HepG2 (cell line): ENCODE measurements around the gene RABGAP1L. TPM values are rescaled to one million over a fixed set of nuclear protein-coding genes. Genes with fewer than 3 reads are reported as not detected.

Experiments used
- ATRX ChIP-seq: sonication (generic); formaldehyde crosslinking; IDR thresholded peaks from 2 replicates; pipeline ENCODE4 v1.4.0; 2020; ENCODE audit warnings: missing genetic modification reagents, borderline replicate concordance
- HMG20B ChIP-seq: conservative IDR thresholded peaks from 2 replicates; pipeline ENCODE4 v1.6.1; 2016; ENCODE audit warnings: missing genetic modification reagents, missing compliant biosample characterization
- LCORL ChIP-seq, 2 experiments: fragments of 450-650 bp in 1 of 2; sonication (generic) in 1 of 2; formaldehyde crosslinking in 1 of 2; IDR thresholded peaks; 2 replicates each; pipeline versions ENCODE4 v1.5.0 to v1.6.1; 2017 to 2020; ENCODE audit warnings: antibody characterized with exemption in 1 of 2, missing genetic modification reagents in 1 of 2
- MIER2 ChIP-seq: IDR thresholded peaks from 2 replicates; pipeline ENCODE4 v1.6.1; 2016; ENCODE audit warnings: missing biosample characterization, missing genetic modification reagents
- PHF5A ChIP-seq: IDR thresholded peaks from one replicate; pipeline ENCODE4 v1.6.1; 2018; ENCODE audit warnings: low read depth, missing genetic modification reagents; ENCODE audit not compliant: unreplicated experiment
- POGZ ChIP-seq: sonication (generic); formaldehyde crosslinking; IDR thresholded peaks from 2 replicates; pipeline ENCODE4 v1.4.0; 2020; ENCODE audit warnings: mild to moderate bottlenecking, missing genetic modification reagents
- SNAPC2 ChIP-seq: sonication (generic); formaldehyde crosslinking; IDR thresholded peaks from 2 replicates; pipeline ENCODE4 v1.8.1; 2022; ENCODE audit warnings: mild to moderate bottlenecking, missing genetic modification reagents
- ZNF12 ChIP-seq: sonication (generic); formaldehyde crosslinking; IDR thresholded peaks from 2 replicates; pipeline ENCODE4 v1.5.0; 2020; ENCODE audit warnings: missing genetic modification reagents
- ZNF232 ChIP-seq: sonication (generic); formaldehyde crosslinking; IDR thresholded peaks from 2 replicates; pipeline ENCODE4 v1.4.0; 2020; ENCODE audit warnings: missing genetic modification reagents, borderline replicate concordance
- polyA plus RNA-seq, 8 experiments: library from polyadenylated mRNA; depleted of rRNA in 3 of 8; stranded (reverse) in 7 of 8; unstranded in 1 of 8; fragments of >200 nt; fragmentation: Illumina TruSeq in 4 of 8; extraction: Trizol in 4 of 8; gene quantifications; 2 replicates each; pipeline versions ENCODE4 v1.2.1 to v1.2.3, GENCODE V29; 2011 to 2016; ENCODE audit warnings: low read depth in 4 of 8, missing spikeins in 1 of 8, mixed read lengths in 1 of 8; ENCODE audit not compliant: insufficient read depth in 1 of 8
- total RNA-seq, 5 experiments: library from RNA; depleted of rRNA; stranded (reverse); fragments of >200 nt; fragmentation: Illumina TruSeq; extraction: Trizol; gene quantifications; 2 replicates each; pipeline ENCODE4 v1.2.3, GENCODE V29; 2016; ENCODE audit warnings: low read depth in 1 of 5
- TF ChIP-seq, protein P1 (sequence below): sonication (generic); formaldehyde crosslinking; IDR thresholded peaks from 2 replicates; pipeline ENCODE4 v1.5.0; 2020; ENCODE audit warnings: mild to moderate bottlenecking, missing genetic modification reagents, borderline replicate concordance
- TF ChIP-seq, protein P2 (sequence below): sonication (generic); formaldehyde crosslinking; IDR thresholded peaks from 2 replicates; pipeline ENCODE4 v1.5.1; 2020; ENCODE audit warnings: missing genetic modification reagents, mild to moderate bottlenecking, borderline replicate concordance
- TF ChIP-seq, protein P3 (sequence below): sonication (generic); formaldehyde crosslinking; IDR thresholded peaks from 2 replicates; pipeline ENCODE4 v1.4.0; 2020; ENCODE audit warnings: missing genetic modification reagents, borderline replicate concordance
- TF ChIP-seq, protein P4 (sequence below): sonication (generic); formaldehyde crosslinking; IDR thresholded peaks from 2 replicates; pipeline ENCODE4 v1.4.0; 2020; ENCODE audit warnings: missing genetic modification reagents
- TF ChIP-seq, protein P5 (sequence below): sonication (generic); formaldehyde crosslinking; IDR thresholded peaks from 2 replicates; pipeline ENCODE4 v1.8.1; 2023; ENCODE audit warnings: mild to moderate bottlenecking, missing genetic modification reagents
- TF ChIP-seq, protein P6 (sequence below): IDR thresholded peaks from 2 replicates; pipeline ENCODE4 v1.6.1; 2016
- TF ChIP-seq, protein P7 (sequence below): sonication (generic); formaldehyde crosslinking; conservative IDR thresholded peaks from 2 replicates; pipeline ENCODE4 v1.5.0; 2020; ENCODE audit warnings: missing genetic modification reagents

RABGAP1L gene
- total and polyA plus RNA-seq, 2 of the 13 experiments (the other 11 are each of a cell fraction or from before 2014, with no cell fraction given), result 7.9 to 22.6 TPM

DNA sequence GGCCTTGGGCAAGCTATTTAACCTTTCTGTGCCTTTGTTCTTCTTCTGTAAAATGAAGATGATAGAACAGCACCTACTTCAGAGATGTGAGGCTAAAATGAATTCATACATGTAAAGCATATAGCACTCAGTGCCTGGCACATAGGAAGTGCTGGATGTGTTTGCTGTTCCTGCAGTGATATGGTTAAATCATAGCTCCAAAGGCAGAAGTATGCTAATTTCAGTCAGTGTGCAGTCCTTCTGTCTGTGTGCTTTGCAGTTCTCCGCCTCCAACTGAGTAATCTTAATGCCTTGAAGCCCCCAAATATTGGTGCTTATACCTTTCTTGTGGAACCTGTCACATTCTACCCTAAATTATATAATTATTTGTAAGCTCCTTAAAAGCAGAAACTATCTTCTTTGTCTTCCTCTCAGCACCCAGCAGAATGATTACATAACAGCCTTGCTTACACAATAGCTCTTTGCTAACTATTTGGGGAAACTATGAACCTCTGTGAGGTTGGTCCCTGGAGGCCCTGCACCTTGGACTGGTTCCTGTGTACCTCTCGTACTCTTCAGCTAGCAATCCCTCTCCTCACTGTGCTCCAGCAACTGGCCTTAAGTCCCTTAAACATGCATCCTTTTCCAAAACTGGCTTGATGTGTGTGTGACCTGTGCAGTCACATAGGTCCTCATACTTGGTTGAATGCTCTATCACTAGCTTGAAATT lies 783.4 kb downstream of the RABGAP1L start (continued):
- TF ChIP-seq, protein P1, sequence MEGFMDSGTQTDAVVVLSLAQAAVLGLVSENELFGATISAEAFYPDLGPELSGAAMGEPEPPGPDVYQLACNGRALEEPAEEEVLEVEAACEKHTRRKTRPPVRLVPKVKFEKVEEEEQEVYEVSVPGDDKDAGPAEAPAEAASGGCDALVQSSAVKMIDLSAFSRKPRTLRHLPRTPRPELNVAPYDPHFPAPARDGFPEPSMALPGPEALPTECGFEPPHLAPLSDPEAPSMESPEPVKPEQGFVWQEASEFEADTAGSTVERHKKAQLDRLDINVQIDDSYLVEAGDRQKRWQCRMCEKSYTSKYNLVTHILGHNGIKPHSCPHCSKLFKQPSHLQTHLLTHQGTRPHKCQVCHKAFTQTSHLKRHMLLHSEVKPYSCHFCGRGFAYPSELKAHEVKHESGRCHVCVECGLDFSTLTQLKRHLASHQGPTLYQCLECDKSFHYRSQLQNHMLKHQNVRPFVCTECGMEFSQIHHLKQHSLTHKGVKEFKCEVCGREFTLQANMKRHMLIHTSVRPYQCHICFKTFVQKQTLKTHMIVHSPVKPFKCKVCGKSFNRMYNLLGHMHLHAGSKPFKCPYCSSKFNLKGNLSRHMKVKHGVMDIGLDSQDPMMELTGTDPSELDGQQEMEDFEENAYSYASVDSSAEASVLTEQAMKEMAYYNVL (CRISPR knock-in tag), result peak; percentile 77; the same call in 1 of the 2 replicates
- TF ChIP-seq MIER2 (CRISPR knock-in tag) (peak; percentile 72; the same call in 1 of the 2 replicates), PHF5A (CRISPR knock-in tag) (peak; percentile 65), ZNF12 (CRISPR knock-in tag) (peak; percentile 67; the same call in 1 of the 2 replicates), SNAPC2 (CRISPR knock-in tag) (no peak), ZNF232 (CRISPR knock-in tag) (no peak), HMG20B (0 out of 2 replicates have a peak, but pooled peaks have one; percentile 25), LCORL (IDR thresholded peaks at IDR 0.05) (peak; percentile 87), LCORL (CRISPR knock-in tag; IDR thresholded peaks at IDR 0.05) (peak; percentile 98), POGZ (CRISPR knock-in tag) (peak; percentile 91), ATRX (CRISPR knock-in tag) (no peak)
- TF ChIP-seq, protein P2, sequence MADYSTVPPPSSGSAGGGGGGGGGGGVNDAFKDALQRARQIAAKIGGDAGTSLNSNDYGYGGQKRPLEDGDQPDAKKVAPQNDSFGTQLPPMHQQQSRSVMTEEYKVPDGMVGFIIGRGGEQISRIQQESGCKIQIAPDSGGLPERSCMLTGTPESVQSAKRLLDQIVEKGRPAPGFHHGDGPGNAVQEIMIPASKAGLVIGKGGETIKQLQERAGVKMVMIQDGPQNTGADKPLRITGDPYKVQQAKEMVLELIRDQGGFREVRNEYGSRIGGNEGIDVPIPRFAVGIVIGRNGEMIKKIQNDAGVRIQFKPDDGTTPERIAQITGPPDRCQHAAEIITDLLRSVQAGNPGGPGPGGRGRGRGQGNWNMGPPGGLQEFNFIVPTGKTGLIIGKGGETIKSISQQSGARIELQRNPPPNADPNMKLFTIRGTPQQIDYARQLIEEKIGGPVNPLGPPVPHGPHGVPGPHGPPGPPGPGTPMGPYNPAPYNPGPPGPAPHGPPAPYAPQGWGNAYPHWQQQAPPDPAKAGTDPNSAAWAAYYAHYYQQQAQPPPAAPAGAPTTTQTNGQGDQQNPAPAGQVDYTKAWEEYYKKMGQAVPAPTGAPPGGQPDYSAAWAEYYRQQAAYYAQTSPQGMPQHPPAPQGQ (CRISPR knock-in tag), result no peak
- TF ChIP-seq, protein P3, sequence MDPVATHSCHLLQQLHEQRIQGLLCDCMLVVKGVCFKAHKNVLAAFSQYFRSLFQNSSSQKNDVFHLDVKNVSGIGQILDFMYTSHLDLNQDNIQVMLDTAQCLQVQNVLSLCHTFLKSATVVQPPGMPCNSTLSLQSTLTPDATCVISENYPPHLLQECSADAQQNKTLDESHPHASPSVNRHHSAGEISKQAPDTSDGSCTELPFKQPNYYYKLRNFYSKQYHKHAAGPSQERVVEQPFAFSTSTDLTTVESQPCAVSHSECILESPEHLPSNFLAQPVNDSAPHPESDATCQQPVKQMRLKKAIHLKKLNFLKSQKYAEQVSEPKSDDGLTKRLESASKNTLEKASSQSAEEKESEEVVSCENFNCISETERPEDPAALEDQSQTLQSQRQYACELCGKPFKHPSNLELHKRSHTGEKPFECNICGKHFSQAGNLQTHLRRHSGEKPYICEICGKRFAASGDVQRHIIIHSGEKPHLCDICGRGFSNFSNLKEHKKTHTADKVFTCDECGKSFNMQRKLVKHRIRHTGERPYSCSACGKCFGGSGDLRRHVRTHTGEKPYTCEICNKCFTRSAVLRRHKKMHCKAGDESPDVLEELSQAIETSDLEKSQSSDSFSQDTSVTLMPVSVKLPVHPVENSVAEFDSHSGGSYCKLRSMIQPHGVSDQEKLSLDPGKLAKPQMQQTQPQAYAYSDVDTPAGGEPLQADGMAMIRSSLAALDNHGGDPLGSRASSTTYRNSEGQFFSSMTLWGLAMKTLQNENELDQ, result no peak
- TF ChIP-seq, protein P4, sequence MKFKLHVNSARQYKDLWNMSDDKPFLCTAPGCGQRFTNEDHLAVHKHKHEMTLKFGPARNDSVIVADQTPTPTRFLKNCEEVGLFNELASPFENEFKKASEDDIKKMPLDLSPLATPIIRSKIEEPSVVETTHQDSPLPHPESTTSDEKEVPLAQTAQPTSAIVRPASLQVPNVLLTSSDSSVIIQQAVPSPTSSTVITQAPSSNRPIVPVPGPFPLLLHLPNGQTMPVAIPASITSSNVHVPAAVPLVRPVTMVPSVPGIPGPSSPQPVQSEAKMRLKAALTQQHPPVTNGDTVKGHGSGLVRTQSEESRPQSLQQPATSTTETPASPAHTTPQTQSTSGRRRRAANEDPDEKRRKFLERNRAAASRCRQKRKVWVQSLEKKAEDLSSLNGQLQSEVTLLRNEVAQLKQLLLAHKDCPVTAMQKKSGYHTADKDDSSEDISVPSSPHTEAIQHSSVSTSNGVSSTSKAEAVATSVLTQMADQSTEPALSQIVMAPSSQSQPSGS (CRISPR knock-in tag), result peak; percentile 81
- TF ChIP-seq, protein P5, sequence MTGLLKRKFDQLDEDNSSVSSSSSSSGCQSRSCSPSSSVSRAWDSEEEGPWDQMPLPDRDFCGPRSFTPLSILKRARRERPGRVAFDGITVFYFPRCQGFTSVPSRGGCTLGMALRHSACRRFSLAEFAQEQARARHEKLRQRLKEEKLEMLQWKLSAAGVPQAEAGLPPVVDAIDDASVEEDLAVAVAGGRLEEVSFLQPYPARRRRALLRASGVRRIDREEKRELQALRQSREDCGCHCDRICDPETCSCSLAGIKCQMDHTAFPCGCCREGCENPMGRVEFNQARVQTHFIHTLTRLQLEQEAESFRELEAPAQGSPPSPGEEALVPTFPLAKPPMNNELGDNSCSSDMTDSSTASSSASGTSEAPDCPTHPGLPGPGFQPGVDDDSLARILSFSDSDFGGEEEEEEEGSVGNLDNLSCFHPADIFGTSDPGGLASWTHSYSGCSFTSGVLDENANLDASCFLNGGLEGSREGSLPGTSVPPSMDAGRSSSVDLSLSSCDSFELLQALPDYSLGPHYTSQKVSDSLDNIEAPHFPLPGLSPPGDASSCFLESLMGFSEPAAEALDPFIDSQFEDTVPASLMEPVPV (CRISPR knock-in tag), result no peak
- TF ChIP-seq, protein P6, sequence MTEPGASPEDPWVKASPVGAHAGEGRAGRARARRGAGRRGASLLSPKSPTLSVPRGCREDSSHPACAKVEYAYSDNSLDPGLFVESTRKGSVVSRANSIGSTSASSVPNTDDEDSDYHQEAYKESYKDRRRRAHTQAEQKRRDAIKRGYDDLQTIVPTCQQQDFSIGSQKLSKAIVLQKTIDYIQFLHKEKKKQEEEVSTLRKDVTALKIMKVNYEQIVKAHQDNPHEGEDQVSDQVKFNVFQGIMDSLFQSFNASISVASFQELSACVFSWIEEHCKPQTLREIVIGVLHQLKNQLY (CRISPR knock-in tag), result 0 out of 2 replicates have a peak, but pooled peaks have one; percentile 45
- TF ChIP-seq, protein P7, sequence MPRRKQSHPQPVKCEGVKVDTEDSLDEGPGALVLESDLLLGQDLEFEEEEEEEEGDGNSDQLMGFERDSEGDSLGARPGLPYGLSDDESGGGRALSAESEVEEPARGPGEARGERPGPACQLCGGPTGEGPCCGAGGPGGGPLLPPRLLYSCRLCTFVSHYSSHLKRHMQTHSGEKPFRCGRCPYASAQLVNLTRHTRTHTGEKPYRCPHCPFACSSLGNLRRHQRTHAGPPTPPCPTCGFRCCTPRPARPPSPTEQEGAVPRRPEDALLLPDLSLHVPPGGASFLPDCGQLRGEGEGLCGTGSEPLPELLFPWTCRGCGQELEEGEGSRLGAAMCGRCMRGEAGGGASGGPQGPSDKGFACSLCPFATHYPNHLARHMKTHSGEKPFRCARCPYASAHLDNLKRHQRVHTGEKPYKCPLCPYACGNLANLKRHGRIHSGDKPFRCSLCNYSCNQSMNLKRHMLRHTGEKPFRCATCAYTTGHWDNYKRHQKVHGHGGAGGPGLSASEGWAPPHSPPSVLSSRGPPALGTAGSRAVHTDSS, result no peak
